OCI-LY3 (cell line): ENCODE measurements around the gene CELF6.

ENCODE experiments used
- H2AFZ ChIP-seq: fragments of 200-600, 300-600 bp; shearing (Covaris generic); 2 replicates; pipeline ENCODE4 v1.6.0; 2014; ENCODE audit warnings: antibody characterized with exemption, low read depth, low read length
- H3K27ac ChIP-seq: fragments of 200-600, 300-600 bp; sonication (generic); 2 replicates; pipeline ENCODE4 v1.5.1; 2014; ENCODE audit warnings: mild to moderate bottlenecking, low read length, moderate library complexity, mixed read lengths
- H3K27me3 ChIP-seq: fragments of 200-600, 300-600 bp; sonication (generic); 2 replicates; pipeline ENCODE4 v1.6.1; 2014; ENCODE audit warnings: low read depth, low read length, mixed read lengths
- H3K36me3 ChIP-seq: fragments of 200-600, 300-600 bp; sonication (generic); replicated peaks from 2 replicates; pipeline ENCODE3; 2014; ENCODE audit warnings: low read depth, low read length, mixed read lengths
- H3K4me1 ChIP-seq: fragments of 300-600, 200-600 bp; sonication (generic); 2 replicates; pipeline ENCODE4 v1.6.1; 2014; ENCODE audit warnings: low read length, mixed read lengths
- H3K4me2 ChIP-seq: fragments of 200-600, 300-600 bp; sonication (generic); 2 replicates; pipeline ENCODE4 v1.6.1; 2014; ENCODE audit warnings: low read length, mixed read lengths
- H3K4me3 ChIP-seq: fragments of 300-600, 200-600 bp; sonication (generic); 2 replicates; pipeline ENCODE4 v1.5.1; 2014; ENCODE audit warnings: antibody characterized with exemption, mild to moderate bottlenecking, low read length, moderate library complexity
- H3K79me2 ChIP-seq: fragments of 300-600, 200-600 bp; shearing (Covaris generic); 2 replicates; pipeline ENCODE4 v1.6.1; 2014; ENCODE audit warnings: mild to moderate bottlenecking, low read length, mixed read lengths
- H3K9ac ChIP-seq: fragments of 300-600, 200-600 bp; shearing (Covaris generic); 2 replicates; pipeline ENCODE4 v1.6.0; 2014; ENCODE audit warnings: mild to moderate bottlenecking, low read length, moderate library complexity
- H3K9me3 ChIP-seq: fragments of 200-600, 300-600 bp; shearing (Covaris generic); 2 replicates; pipeline ENCODE4 v1.6.1; 2014; ENCODE audit warnings: low read length, mixed read lengths; ENCODE audit not compliant: insufficient read depth
- H4K20me1 ChIP-seq: fragments of 200-600, 300-600 bp; sonication (generic); 2 replicates; pipeline ENCODE4 v1.6.1; 2016; ENCODE audit warnings: low read length, mixed read lengths; ENCODE audit not compliant: insufficient read depth
- EZH2phosphoT487 ChIP-seq: fragments of 200-600 bp; shearing (Covaris generic); IDR thresholded peaks from 2 replicates; pipeline ENCODE4 v1.6.1; 2018; ENCODE audit warnings: antibody characterized with exemption, mixed run types, low read depth
- TF ChIP-seq, protein P1 (sequence below): fragments of 200-600, 300-600 bp; sonication (generic); IDR thresholded peaks from 2 replicates; pipeline ENCODE4 v1.5.1; 2014; ENCODE audit warnings: antibody characterized with exemption, low read length, low read depth

Gene CELF6

DNA sequence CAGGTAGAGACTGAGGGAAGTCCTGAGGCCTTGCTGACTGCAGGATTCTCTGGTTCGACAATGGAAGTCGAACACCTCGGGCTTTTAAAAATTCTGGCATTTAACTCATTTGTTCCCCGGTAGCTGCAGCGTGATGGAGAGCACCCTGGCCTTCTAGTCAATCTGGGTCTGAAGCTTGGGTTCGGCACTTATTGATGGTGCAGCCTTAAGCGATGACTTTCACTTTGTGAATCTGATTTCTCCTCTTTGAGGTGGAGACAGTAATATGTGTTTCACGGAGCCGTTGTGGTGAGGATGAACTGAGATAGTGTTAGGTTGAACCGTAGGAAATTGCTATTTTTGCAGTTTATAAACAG is 47.0 kb downstream of the CELF6 start:
- no peaks in the 10 kb centered on the region for H3K27me3 ChIP-seq
- H4K20me1 ChIP-seq: no peaks in the 10 kb centered on the region
- peak overlapping the region; percentile 96 for H3K4me2 ChIP-seq
- H3K79me2 ChIP-seq: peaks cover 32% of the 10 kb centered on the region
- H3K9ac ChIP-seq: peak overlapping the region; percentile 86
- H3K9me3 ChIP-seq: no peaks in the 10 kb centered on the region
- H3K4me3 ChIP-seq: peak overlapping the region; percentile 94
- H3K27ac ChIP-seq: peak overlapping the region; percentile 49
- peaks cover 20% of the 10 kb centered on the region for H3K4me1 ChIP-seq
- peak overlapping the region; percentile 88 for H2AFZ ChIP-seq
- TF ChIP-seq EZH2phosphoT487: no peak
- TF ChIP-seq, protein P1, sequence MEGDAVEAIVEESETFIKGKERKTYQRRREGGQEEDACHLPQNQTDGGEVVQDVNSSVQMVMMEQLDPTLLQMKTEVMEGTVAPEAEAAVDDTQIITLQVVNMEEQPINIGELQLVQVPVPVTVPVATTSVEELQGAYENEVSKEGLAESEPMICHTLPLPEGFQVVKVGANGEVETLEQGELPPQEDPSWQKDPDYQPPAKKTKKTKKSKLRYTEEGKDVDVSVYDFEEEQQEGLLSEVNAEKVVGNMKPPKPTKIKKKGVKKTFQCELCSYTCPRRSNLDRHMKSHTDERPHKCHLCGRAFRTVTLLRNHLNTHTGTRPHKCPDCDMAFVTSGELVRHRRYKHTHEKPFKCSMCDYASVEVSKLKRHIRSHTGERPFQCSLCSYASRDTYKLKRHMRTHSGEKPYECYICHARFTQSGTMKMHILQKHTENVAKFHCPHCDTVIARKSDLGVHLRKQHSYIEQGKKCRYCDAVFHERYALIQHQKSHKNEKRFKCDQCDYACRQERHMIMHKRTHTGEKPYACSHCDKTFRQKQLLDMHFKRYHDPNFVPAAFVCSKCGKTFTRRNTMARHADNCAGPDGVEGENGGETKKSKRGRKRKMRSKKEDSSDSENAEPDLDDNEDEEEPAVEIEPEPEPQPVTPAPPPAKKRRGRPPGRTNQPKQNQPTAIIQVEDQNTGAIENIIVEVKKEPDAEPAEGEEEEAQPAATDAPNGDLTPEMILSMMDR: no peak
- peaks cover 6% of the 10 kb centered on the region for H3K36me3 ChIP-seq

DNA sequence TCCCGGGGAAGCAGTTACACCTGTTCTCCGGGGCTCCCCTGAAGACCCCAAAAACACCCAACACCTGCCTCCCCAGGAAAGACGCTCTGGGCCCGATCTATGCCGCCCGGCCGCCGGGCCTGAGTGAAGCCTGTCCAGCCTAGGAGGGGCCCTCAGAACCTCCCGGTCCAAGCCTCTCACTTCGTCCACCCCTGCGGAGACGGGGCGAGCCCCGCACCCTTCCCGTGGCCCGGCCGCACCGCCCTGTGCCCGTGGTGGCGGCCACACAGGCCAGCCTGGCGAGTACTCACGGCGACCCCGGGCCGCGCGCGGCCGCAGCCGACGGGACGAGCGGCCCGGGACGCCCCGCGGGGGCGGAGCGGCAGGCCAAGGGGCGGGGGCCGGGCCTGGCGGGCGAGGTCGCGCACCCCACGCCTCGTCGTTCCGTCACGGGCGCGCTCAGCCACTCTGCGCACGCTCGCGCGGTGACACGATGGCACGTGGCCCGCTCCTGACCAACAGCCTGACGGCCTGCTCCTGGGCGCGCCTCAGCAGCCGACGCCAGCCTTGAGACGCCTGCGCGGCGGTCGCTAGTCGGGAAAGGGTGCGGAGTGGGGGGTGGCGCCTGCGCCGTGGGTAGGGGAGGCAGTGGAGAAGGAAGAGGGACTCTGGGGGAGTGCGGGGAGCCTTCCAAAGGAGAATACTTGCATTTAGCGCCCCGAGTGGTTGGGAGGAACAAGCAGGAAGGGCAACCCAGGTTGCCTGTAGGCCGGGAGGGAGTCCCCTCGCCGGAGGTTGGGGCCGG is 47.6 kb downstream of the CELF6 start, which contains the start of gene PARP6:
Gene PARP6 (minus strand): TSS at position 342 of the 784 bp plus-strand sequence. CDS start 5,077 bp downstream, outside the sequence.
- TF ChIP-seq EZH2phosphoT487: no peak
- TF ChIP-seq, protein P1: peak; percentile 65
- H4K20me1 ChIP-seq: no peaks in the 10 kb centered on the region
- peak within 1 kb of the TSS; percentile 88 for H3K9ac ChIP-seq
- peak within 1 kb of the TSS; percentile 94 for H3K4me3 ChIP-seq
- peaks cover 7% of the 10 kb centered on the region for H3K36me3 ChIP-seq
- H3K4me2 ChIP-seq: peak within 1 kb of the TSS; percentile 96
- H3K4me1 ChIP-seq: peaks cover 20% of the 10 kb centered on the region
- H3K79me2 ChIP-seq: peaks cover 32% of the 10 kb centered on the region
- no peaks in the 10 kb centered on the region for H3K27me3 ChIP-seq
- peak within 1 kb of the TSS; percentile 88 for H2AFZ ChIP-seq
- no peaks in the 10 kb centered on the region for H3K9me3 ChIP-seq
- peak within 1 kb of the TSS; percentile 49 for H3K27ac ChIP-seq

DNA sequence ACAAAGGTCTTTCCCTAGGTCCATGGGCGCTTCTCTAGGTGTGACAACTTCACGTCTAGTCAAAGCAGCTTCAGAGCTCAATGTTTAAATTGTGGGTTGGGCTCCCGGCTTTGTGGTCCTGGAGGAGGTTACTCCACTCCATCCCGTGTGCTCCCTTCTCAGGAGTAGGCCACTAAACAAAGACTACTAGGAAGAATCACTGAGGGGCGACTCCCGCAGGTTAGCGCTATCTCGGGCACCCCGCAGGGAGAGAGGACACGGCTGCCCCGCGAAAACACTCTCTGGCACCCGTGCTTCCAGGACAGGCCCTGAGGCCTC is 48.1 kb downstream of the CELF6 start:
- Histone ChIP-seq H3K4me3 (peak overlapping the region; percentile 94), H3K79me2 (peaks cover 32% of the 10 kb centered on the region), H3K9me3 (no peaks in the 10 kb centered on the region), H3K4me1 (peaks cover 20% of the 10 kb centered on the region), H3K27me3 (no peaks in the 10 kb centered on the region), H3K9ac (peak overlapping the region; percentile 88), H3K4me2 (peak overlapping the region; percentile 89), H3K36me3 (peaks cover 11% of the 10 kb centered on the region), H4K20me1 (no peaks in the 10 kb centered on the region), H3K27ac (peak overlapping the region; percentile 45), H2AFZ (0 out of 2 replicates have a peak overlapping the region, but pooled peaks have one; percentile 2)
- TF ChIP-seq, protein P1: no peak
- no peak for TF ChIP-seq EZH2phosphoT487

DNA sequence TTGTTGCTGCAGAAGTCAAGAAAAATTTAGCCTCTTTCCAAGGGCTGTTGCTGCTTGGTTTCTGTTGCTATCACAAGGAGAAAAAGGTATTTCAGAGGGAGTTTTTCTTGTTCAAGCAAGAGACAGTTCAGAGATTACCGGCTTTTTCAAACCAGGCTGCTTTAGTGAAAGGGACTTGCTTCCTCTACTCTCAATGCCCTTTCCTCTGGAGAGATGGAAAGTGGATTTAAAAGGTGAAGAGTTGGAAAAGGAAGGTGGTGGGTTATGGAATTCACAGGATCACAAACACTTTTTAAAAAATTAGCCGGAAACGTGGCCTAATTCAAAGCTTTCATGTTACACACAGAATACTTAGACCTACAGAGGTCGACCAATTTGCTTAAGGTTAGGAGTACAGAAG is 48.7 kb downstream of the CELF6 start:
- H3K36me3 ChIP-seq: peaks cover 18% of the 10 kb centered on the region
- H3K4me2 ChIP-seq: peak overlapping the region; percentile 89
- no peak overlapping the region for H3K27ac ChIP-seq
- TF ChIP-seq, protein P1: no peak
- TF ChIP-seq EZH2phosphoT487: no peak
- peak overlapping the region; percentile 94 for H3K4me3 ChIP-seq
- no peak overlapping the region for H2AFZ ChIP-seq
- no peaks in the 10 kb centered on the region for H3K27me3 ChIP-seq
- no peaks in the 10 kb centered on the region for H4K20me1 ChIP-seq
- peaks cover 20% of the 10 kb centered on the region for H3K4me1 ChIP-seq
- peak overlapping the region; percentile 88 for H3K9ac ChIP-seq
- H3K79me2 ChIP-seq: peaks cover 32% of the 10 kb centered on the region
- H3K9me3 ChIP-seq: no peaks in the 10 kb centered on the region
